IMR-90 (cell line): ENCODE results near the gene ARHGEF38.

Source experiments
- CEBPB ChIP-seq: IDR thresholded peaks from 2 replicates; pipeline ENCODE4 v1.6.1; 2012; ENCODE audit warnings: low read depth, low read length, improper control_type of control experiment
- CHD1 ChIP-seq: IDR thresholded peaks from 2 replicates; pipeline ENCODE4 v1.6.1; 2012; ENCODE audit warnings: low read depth, low read length, improper control_type of control experiment
- CTCF ChIP-seq: conservative IDR thresholded peaks from 2 replicates; pipeline ENCODE4 v1.5.1; 2012; ENCODE audit warnings: mild to moderate bottlenecking, low read depth, low read length, improper control_type of control experiment
- ELK1 ChIP-seq: fragments of 150-350 bp; IDR thresholded peaks from 2 replicates; pipeline ENCODE4 v1.6.1; 2016; ENCODE audit warnings: low read depth, mild to moderate bottlenecking, low read length, moderate library complexity, borderline replicate concordance
- FOS ChIP-seq: fragments of 150-350 bp; IDR thresholded peaks from 2 replicates; pipeline ENCODE4 v1.6.1; 2016; ENCODE audit warnings: low read depth, low read length
- MAZ ChIP-seq: IDR thresholded peaks from 2 replicates; pipeline ENCODE4 v1.6.1; 2012; ENCODE audit warnings: low read depth, mild to moderate bottlenecking, low read length, improper control_type of control experiment, moderate library complexity, borderline replicate concordance
- POLR2A ChIP-seq: IDR thresholded peaks from 2 replicates; pipeline ENCODE4 v1.6.1; 2012; ENCODE audit warnings: mild to moderate bottlenecking, low read depth, low read length
- RAD21 ChIP-seq: IDR thresholded peaks from 2 replicates; pipeline ENCODE4 v1.6.1; 2012; ENCODE audit warnings: low read length, improper control_type of control experiment
- RFX5 ChIP-seq: IDR thresholded peaks from 2 replicates; pipeline ENCODE4 v1.8.0; 2012; ENCODE audit warnings: low read depth, mild to moderate bottlenecking, low read length, moderate library complexity
- SMC3 ChIP-seq: fragments of 150-350 bp; IDR thresholded peaks from 2 replicates; pipeline ENCODE4 v1.6.1; 2016; ENCODE audit warnings: low read depth, mild to moderate bottlenecking, antibody characterized with exemption, low read length, moderate library complexity
- USF2 ChIP-seq: fragments of 150-350 bp; IDR thresholded peaks from 2 replicates; pipeline ENCODE4 v1.6.1; 2017; ENCODE audit warnings: mild to moderate bottlenecking, antibody characterized with exemption, low read length, low read depth

- TF ChIP-seq POLR2A (no peak), CTCF (no peak), RAD21 (no peak), MAZ (no peak), FOS (no peak), ELK1 (no peak), CEBPB (no peak), SMC3 (no peak), RFX5 (no peak), CHD1 (no peak), USF2 (no peak)
These were observed 15.8 kb upstream of the ARHGEF38 start for GRCh38 chr4:105536601-105537000.
